DMS 273 (cell line): ENCODE data around the gene CCL7.
"Not testable (repeated sequence)": the region's sequence is repeated elsewhere in the genome, so short reads cannot be mapped to it uniquely, and the experiment has no call there.

Experiments
- DNase-seq: peaks from one replicate; lab custom pipeline; 2025; ENCODE audit not compliant: unreplicated experiment; lab: John Stamatoyannopoulos, UW

The CCL7 gene

DNA sequence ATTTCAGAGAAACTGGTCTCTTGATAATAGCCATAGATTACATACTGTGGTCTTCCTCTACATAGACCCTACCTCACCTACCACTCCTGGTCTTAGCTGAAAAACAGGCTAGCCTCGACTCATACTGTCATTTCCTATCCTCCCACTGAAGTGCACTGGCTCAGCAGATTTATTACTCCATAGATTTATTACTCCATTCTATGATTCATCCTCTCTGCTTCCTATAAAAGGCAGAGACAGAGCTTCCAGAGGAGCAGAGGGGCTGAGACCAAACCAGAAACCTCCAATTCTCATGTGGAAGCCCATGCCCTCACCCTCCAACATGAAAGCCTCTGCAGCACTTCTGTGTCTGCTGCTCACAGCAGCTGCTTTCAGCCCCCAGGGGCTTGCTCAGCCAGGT is at the start of gene CCL7:
TSS of gene CCL7 (plus strand) at position 253 of the 400 bp plus-strand sequence. CDS start at position 323, 70 bp downstream.
- no peak for DNase-seq

DNA sequence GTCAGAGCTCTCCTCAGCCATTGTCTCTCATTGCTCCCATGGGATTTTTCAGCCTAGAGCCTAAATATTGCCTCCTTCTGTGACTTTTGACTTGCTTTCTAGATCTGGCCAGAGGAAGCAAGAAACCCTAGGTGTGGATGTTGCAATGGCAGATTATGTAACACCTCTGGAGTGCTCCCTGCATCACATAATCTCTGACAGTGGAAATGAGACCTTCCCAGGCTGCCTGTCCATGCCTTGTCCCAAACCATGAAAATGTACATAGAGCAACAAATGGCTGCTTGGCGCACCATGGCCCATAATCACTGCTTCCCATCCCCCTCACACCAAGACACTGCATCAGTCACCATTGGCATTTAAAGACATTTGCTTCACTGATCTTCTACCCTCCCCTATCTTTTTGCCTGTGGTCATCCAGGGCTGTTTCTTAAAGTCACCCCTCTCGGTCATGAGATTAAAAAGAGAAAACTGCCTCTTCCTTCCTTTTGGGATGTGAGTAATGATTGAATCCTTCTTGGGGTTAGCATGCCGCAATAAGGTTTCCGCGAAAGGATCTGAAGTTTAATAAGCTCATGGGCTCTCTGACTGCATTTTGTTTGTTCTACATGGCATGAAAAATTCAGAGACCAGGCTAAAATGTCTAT is 49.1 kb upstream of the CCL7 start:
- DNase-seq = no peak

DNA sequence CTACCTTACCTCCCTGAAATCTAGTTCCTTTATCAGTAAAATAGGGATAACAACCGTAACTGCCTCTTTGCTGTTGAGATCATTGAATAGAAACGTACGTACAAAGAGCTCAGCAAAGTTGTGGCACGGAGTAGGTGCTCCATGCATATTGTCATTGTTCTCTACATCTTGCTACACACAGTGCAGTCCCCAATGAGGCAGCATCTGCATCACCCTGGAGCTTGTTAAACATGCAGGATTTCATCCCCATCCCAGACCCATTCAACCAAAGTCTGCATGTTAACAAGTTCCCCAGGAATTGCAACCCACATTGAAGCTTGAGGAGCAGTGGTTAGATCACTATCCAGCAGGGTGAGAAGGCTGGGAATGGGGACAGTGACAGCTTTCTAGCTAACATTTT is 48.6 kb upstream of the CCL7 start:
- DNase-seq = no peak

DNA sequence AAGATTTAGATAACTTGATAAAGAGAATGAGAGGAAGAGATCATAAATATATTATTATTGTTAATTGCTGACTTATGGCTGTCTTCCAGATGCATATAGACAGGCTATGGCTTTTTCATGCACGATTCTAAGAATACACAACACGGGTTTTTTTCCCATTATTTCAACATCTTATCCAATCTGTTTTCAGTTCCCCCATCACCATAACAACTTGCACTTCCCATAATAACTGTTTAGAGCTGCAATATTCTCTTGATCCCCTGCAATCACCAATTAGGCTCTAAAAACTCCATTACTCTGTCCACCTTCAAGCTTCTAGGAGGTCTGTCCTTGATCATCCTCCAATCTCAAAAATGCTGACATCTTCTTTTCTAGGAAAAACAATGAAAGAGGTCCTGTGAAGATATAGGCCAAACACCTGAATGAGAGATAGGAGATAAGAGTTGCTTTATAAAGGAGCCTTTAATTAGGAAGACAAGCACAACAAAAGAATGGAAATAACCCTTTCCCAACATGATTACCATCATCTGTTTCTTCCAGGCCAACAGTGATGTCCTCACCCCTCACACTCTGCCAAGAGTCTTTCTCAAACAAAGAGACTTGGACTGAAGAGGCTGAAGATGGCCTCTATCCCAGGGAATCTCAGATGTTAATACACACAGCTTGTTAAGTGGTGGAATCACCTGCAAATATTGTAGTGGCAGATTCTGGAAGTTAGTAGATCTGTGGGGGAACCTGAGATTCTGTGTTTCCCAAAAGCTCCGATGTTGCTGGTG is 47.1 kb upstream of the CCL7 start:
- DNase-seq = no peak

DNA sequence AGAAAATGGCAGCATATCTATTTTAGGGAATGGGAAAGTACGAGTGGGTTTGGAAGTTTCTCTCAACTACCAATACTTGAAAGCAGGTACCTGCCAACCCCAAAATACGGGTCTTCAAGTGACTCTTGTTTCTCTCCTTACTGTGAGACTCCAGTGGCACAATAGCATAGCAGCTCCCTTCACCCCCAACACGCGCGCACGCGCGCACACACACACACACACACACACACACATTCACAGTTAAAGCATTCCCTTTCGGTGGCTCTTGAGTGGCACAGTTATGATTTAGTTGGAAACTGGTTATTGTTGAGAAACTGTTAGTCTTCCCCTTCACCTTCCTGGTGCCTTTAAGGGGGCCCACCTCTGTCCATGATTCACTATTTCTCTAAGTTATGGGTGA is 45.0 kb upstream of the CCL7 start:
- DNase-seq = no peak

DNA sequence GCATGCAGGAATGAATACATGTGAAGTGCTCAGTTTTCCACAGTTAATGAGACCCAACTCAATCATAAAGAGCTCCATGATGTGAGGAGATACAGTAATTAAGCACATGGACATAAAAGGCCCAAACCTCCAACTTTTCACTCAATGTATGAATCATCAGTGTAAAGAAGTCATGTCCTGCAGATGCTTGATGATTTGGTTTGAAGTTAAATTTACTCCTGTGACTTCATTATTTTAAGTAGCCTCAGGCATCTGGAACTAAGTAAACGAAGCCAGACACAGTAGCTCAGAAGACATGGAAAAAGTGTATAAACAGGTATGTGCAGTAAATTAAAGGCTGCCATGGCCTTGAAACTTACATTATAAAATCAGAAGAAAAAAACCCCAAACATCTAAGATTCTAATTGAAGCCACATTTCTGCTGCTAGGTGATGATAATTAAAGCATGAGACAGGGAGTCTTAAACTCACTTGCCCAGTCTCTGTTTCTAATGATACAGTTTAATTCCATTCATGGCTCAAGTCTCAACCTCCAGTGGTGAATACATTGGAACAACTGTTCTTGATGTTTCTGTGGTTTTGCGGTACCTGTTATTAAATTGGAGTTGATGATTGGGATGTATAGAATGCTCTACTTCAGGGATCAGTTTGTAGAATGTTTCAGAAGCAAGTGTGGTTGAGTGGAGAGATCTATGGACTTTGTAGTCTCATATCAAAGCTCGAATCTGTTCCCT is 43.8 kb upstream of the CCL7 start:
- DNase-seq = no peak

DNA sequence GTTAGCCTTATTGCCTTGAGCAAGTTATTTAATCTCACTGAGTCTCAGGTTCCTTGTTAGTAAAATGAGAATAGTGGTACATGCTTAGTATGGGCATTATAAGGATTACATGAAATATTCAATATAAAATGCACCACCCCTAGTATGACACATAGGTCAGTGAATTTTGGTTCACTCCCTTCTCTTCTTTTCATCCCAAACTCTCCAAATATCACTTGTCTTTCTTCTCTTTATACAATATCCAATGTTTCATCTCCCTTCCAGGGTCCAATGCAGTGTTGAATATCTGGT is 43.3 kb upstream of the CCL7 start:
- no peak for DNase-seq

DNA sequence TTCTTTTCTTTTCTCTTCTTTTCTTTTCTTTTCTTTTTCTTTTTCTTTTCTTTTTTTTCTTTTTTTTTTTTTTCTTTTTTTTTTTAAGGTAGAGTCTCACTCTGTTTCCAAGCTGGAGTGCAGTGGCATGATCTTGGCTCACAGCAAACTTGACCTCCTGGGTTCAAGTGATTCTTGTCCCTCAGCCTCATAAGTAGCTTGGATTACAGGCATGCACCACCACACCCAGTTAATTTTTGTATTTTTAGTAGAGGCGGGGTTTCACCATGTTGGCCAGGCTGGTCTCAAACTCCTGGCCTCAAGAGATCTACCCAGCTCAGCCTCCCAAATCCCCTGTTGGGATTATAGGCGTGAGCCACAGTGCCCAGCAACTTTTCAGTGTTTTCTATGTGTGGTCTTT is 42.7 kb upstream of the CCL7 start:
- DNase-seq = not testable (repeated sequence)

DNA sequence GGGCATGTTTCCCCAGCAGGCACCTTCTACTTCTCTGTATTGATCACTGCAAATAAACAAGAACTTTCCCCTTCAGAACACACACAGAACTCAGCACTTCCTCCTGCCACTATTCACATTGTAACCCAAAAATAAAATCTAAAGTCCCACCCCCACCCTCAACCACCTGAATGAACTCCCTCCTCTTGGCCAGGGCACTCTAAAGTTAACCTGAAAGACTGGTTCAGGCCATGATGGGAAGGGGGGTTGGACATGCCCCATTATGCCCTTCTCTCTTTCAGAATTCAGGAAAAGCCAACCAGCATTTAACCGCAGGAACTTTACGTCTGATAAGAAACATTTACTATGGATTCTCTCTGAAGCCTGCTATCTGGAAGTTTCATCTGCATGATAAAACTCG is 42.3 kb upstream of the CCL7 start:
- no peak for DNase-seq

DNA sequence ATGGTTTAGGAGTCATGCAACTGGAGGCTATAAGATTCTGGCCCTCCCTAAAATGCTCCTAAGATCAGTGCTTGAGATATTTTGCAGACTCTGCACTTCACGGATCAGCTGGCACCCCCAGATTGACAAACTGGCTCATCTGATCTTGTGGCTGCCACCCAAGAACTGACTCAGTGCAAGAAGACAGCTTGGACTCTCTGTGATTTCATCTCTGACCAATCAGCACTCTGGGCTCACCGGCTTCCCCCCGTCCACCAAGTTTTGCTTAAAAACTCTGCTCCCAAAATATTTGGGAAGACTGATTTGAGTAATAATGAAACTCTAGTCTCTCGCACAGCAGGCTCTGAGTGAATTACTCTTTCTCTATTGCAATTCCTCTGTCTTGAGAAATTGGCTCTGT is 41.2 kb upstream of the CCL7 start:
- DNase-seq = no peak

DNA sequence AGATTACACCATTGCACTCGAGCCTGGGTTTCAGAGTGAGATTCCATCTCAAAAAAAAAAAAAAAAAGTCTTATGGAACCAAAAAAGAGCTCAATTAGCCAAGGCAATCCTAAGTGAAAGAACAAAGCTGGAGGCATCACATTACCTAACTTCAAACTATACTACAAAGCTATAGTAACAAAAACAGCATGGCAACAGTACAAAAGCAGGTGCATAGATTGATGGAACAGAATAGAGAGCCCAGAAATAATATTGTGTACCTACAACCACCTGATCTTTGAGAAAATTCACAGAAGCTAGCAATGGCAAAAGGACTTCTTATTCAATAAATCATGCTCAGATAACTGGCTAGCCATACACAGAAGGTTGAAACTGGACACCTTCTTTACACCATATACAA is 39.7 kb upstream of the CCL7 start:
- no peak for DNase-seq

DNA sequence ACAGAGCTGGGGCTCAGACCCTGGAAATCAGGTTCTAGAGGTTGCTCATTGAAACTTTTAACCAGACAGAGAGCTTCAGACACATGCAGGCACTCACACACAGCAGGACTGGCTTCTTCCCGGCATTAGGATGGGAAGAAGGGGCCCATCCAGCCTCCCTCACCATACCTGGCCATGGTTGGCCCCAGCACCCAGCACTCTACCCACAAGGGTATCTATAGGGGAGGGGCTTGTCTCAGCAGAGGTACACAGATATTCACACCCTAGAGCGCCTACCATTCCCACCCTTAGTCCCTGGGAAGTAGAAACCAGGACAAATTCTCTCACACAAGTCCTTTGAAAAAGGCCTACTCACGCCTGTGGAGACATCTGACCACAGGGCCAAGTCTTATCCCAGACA is 35.4 kb upstream of the CCL7 start:
- no peak for DNase-seq

DNA sequence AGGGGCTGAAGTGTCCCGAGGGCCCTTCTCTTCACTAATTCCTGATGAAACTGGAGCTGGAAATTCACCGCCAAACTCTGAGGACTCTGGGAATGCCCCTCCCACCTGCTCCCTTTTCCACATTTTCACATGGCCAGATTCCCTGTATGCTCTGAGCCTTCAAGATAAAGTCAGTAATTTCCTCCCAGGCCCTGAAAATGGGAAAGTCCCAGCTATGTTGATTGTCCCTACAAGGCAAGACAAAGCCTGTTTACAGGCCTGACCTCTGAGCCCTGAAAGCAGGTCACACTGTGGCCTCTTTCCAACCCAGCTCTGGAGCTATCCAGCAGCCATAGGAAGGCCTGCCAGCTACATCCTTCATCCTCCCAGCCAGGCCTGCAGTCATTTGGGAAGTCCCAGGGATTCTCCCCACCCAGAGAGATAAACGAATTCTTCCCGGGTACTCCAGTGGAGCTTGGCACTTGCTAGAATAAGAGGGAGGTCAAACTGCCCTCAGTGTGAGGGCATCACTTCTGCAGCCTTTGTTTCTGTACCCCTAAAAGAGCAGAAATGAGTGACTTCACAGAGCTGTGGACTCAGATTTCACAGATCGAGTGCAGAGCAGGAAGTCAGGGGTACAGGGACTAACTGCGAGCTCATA is 34.5 kb upstream of the CCL7 start:
- no peak for DNase-seq

DNA sequence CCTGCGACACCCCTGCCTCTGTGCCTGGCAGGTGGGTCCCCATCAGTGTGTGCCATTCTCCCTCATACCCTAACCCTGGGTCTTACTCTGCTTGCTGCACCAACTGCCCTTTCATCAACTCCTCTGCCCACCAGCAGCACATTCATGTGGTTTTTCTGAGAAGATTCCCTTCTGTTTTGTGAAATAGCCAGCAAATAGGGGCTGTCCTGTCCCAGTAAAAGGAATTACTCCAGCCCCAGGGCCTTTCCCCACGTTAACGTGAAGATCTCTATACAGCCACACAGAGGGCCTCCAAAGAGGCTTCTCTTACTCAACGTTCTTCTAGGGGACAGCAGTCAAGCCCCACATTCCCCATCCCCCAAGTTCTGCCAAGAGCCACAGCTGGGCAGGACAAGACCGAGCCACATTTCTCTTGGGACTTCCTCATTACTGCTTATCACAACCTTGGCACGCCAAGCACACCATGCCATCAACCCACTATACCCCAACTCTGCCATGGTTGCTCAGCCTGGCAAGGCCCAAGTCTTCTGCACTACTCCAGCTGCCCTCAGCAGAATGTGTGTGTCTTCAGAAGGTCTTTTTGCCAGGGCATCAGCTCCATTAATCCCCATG is 33.6 kb upstream of the CCL7 start:
- DNase-seq = no peak

DNA sequence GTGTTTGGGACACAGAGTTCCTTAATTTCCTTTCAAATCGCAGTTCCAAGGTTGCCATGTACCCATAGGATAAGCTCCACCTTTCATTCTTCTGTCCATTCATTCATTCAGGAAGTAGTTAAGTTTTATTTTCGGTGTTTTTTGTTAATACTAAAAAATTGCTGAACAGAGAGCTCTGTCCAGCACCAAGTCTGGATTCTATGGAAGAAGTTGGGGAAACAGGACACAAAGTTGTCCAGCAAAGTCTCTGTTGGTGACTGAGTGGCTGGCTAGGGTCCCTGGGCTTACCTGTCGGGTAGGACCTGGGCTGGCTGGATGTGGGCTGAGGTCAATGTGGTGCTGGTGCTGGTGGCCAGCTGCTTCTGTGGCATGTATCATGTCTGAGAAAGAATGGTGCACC is 32.6 kb upstream of the CCL7 start:
- no peak for DNase-seq

DNA sequence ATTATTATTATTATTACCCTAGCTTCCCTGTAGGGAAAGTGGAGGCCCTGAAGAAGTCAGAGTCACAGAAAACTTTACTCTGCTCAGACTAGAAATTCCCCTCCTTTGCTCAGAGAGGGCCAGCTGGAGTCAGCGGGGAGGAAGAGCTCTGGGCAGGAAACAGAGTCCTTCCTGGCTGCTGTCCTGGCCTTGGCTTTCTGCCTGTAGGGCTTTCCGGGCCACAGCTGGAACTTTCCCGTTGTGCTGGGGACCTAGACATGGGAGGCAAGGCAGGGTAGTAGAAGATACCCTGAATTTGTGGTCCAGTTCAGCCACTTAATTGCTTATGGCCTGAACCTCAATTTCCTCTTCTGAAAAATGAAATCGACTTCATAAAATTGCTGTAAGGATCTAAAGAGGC is 29.0 kb upstream of the CCL7 start:
- DNase-seq = no peak

DNA sequence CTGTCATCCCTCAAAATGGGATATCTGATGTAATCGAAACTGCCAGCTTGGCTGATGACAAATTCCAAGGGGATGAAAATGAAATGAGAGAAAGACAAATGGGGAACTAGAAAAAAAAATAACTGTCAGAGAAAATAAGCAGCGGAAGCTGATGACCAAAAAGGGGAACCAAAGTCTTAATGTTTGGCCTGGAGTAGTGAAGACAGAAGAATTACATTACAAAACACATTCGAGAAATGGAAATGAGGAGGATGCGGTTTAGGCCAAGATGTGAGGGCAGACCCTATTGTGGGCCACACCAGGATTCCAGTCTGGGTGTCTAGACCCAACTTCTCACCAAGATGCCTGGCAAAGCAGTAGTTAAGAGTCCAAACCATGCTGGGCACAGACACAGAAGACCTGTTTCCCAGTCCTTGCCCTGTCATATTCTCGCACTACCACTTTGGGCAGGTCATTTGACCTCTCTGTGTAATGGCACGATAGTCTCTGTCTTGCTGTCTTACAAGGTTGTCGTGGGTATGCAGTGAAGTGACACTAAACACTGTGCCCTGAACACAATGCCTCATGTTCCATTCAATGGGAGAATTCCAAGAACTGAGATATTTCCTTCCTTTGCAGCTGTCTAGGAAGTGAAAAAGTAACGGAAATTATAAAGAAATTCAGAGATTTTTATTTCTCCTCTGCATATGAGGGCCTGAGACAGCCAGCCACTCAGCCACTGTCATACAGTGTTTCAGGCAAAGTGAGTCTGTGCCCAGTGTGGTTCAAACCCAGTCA is 27.2 kb upstream of the CCL7 start:
- no peak for DNase-seq

DNA sequence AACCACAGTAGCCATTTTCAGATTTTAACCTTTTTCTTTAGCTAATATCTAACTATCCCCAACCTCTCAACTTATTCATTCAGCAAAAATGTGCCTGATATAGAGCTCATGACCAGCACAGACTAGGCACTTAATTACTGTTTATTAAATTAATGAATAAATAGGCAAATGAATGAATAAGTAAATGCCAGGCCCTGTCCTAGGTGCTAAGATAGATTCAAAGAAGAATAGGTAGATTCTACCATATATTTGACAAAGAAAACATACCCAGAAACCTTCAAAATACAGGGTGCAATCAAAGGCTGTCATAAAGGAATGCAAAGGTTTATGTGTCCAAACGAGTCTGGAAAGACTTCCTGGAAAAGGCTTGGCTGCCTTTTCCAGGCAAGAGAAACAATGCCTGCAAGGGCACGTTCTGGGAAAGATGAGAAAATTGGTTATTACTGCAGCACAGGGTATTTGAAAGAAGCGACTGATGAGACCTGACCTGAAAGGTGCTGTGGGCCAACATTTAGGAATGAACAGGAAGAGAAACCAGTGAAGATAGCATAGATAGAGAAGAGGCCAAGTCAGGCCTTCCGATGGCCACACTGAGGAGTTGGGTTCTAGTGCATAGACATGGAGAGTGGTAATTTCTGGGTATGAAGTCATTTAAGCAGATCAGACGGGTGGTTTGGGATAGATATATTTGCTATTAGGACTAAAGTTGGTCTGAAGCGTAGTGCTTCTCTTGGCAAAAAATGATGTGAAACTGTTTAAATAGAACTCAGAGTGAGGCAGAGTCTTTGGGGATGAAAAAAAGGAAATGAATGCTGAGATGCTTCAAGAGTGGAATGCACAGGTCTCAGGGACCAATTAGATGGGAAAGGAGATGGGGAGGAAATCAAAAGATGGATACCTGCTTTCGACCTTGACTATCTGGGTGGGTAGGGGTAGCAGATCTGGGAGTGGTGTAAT is 26.4 kb upstream of the CCL7 start:
- no peak for DNase-seq

DNA sequence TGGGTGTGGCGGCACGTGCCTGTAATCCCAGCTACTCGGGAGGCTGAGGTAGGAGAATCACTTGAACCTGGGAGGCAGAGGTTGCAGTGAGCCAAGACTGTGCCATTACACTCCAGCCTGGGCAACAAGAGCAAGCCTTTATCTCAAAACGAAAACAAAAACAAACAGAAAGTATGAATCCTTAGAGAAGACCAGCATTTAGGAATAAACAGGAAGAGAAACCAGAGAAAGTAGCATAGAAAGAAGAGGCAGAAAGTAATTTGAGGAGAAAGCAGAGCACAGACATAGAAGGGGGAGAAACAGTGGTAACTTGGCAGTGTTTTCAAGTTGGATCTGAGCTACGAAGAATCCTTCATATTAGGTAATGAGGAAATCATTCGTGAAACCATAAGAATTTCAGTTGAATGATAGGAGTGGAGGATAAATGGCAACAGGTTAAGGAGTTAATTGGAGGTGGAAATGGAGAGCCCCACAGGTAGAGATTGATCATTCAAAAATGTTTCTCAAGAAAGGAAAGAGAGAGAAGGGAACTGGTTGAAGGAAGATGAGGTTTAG is 24.6 kb upstream of the CCL7 start:
- no peak for DNase-seq
